ENCODE measurements around the gene ANK2.

ANK2 gene

DNA sequence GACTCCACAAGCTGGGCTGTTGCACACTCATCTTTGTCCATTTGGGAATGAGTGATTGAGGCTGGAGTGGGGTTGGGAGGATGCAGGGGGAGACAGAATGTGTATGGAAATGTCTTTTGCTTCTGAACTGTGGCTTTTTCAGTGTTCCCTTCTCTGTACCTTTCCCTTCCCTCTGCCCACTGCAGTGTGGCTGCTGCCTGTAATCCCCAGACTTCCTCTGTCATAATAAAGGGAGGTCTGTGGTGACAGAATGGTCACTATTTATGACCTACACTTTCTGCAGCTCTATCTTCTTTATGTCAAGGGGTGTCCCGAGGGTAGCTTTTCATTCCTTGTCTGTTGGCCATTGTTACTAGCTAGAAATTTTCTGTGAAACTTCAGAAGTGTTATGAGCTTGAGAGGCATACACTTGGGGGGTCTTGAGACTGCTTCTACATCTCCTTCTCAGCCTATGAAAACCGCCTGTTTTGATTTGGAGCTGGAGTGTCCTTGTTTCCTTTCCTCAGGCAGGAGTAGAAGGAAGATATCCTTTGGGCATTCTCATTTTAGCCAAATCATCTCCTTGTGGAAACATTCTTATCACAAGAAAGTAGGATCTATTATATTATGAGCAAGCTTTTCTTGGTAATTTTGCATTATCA is 63.0 kb downstream of the ANK2 start:
- TF ChIP-seq, protein P1, sequence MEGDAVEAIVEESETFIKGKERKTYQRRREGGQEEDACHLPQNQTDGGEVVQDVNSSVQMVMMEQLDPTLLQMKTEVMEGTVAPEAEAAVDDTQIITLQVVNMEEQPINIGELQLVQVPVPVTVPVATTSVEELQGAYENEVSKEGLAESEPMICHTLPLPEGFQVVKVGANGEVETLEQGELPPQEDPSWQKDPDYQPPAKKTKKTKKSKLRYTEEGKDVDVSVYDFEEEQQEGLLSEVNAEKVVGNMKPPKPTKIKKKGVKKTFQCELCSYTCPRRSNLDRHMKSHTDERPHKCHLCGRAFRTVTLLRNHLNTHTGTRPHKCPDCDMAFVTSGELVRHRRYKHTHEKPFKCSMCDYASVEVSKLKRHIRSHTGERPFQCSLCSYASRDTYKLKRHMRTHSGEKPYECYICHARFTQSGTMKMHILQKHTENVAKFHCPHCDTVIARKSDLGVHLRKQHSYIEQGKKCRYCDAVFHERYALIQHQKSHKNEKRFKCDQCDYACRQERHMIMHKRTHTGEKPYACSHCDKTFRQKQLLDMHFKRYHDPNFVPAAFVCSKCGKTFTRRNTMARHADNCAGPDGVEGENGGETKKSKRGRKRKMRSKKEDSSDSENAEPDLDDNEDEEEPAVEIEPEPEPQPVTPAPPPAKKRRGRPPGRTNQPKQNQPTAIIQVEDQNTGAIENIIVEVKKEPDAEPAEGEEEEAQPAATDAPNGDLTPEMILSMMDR (IDR thresholded peaks at IDR 0.05; ENCODE audit: low read depth, low read length), result no peak
- no peak for TF ChIP-seq POLR2A (IDR thresholded peaks at IDR 0.05; ENCODE audit: extremely low read depth, insufficient read length)
- TF ChIP-seq, protein P2, sequence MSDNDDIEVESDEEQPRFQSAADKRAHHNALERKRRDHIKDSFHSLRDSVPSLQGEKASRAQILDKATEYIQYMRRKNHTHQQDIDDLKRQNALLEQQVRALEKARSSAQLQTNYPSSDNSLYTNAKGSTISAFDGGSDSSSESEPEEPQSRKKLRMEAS (IDR thresholded peaks at IDR 0.05; ENCODE audit: low read depth, low read length), result no peak
- no peak for TF ChIP-seq MYC (IDR thresholded peaks at IDR 0.05; ENCODE audit: low read depth, low read length)
- DNase-seq (ENCODE audit: low read depth), result no peak
- no peak overlapping the region for H3K4me3 ChIP-seq (ENCODE audit: low read depth, low read length)

DNA sequence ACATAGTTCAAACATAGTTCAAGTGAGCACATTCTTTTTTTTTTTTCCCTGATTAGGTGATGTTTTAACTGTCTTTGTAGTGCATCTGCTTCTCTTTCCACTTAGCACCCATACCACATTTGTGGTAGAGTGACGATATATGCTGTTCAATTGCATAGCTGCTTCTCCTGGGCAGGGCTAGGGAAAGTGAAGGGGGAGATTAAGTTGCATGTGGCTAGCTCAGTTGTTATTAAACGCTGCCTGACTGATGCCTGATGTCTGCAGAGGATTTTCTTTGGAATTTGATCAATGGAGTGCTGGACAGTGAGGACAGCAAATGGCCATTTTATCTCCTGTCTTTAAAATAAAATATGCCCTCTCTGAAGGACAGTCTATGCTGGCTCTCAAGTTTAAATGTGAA is 63.7 kb downstream of the ANK2 start:
- DNase-seq (ENCODE audit: low read depth), result no peak
- TF ChIP-seq, protein P1 (IDR thresholded peaks at IDR 0.05; ENCODE audit: low read depth, low read length), result no peak
- TF ChIP-seq POLR2A (IDR thresholded peaks at IDR 0.05; ENCODE audit: extremely low read depth, insufficient read length) (no peak), MYC (IDR thresholded peaks at IDR 0.05; ENCODE audit: low read depth, low read length) (no peak)
- TF ChIP-seq, protein P2 (IDR thresholded peaks at IDR 0.05; ENCODE audit: low read depth, low read length), result no peak
- H3K4me3 ChIP-seq (ENCODE audit: low read depth, low read length), result no peak overlapping the region

DNA sequence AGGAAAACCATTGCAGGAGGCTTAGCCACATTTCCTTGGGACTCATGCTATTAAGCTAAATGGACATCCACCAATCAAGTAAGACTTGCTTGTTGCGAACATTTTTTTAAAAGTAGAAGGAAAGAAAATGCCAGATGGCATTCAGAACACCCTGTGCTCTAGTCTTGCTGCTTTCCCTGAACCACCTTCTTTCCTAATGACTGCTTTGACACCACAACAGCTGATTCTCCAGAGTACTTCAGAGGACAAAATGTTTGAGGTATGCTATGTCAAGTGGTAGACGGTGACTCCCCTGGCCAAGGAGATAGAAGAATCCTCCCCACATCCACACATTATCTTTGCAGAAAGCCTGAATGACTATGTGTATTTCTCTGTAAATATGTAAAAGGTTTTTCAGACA is 65.4 kb downstream of the ANK2 start:
- H3K4me3 ChIP-seq (ENCODE audit: low read depth, low read length), result no peak overlapping the region
- no peak for DNase-seq (ENCODE audit: low read depth)
- TF ChIP-seq, protein P1 (IDR thresholded peaks at IDR 0.05; ENCODE audit: low read depth, low read length), result no peak
- TF ChIP-seq, protein P2 (IDR thresholded peaks at IDR 0.05; ENCODE audit: low read depth, low read length), result no peak
- no peak for TF ChIP-seq MYC (IDR thresholded peaks at IDR 0.05; ENCODE audit: low read depth, low read length)
- no peak for TF ChIP-seq POLR2A (IDR thresholded peaks at IDR 0.05; ENCODE audit: extremely low read depth, insufficient read length)

DNA sequence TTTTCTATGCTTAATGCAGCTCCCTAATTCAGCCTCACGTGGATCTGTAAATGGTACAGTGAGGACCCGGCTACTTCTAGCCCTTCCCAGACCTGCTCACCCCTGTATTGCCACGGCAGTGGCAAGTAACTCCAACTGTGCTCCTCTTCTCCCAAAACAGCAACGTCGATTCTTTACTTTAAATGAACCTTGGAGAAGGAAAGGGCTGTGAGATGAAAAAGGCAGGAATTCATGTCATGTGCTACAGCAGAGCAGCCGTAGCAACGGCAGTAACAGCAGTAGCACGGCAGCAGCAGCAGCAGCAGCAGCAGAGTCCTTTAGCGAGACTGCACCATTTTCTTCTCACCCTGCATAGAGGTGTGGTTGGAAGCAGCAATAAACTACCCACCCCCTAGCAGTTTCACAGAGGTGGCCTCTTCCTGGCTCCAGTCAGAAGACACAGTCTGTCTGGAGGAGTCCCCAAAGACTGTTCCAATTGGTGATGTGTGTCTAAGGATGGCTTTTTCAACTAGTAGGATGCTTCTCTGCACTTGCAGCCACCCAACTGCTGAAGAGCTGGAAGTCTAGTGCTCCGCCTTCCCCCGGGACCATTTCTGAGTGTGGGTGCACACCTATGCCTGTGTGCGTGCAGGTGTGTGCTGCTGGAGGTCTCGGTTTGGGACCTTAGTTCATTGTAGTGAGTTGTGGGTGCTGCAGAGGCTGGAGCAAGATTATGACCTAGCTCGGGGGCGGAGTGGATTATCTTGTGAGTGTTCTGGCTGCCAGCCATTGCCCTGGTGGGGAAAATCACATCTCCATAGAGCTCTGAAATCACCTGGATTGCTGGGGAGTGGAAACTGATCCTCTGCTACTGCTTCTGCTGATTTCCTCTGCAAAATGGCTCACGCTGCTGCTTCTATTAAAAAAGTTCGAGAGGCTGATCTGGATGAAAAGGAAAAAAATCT is 67.2 kb downstream of the ANK2 start:
- H3K4me3 ChIP-seq (ENCODE audit: low read depth, low read length), result no peak overlapping the region
- no peak for DNase-seq (ENCODE audit: low read depth)
- TF ChIP-seq, protein P1 (IDR thresholded peaks at IDR 0.05; ENCODE audit: low read depth, low read length), result no peak
- TF ChIP-seq MYC (IDR thresholded peaks at IDR 0.05; ENCODE audit: low read depth, low read length), result no peak
- TF ChIP-seq POLR2A (IDR thresholded peaks at IDR 0.05; ENCODE audit: extremely low read depth, insufficient read length), result no peak
- TF ChIP-seq, protein P2 (IDR thresholded peaks at IDR 0.05; ENCODE audit: low read depth, low read length), result no peak

DNA sequence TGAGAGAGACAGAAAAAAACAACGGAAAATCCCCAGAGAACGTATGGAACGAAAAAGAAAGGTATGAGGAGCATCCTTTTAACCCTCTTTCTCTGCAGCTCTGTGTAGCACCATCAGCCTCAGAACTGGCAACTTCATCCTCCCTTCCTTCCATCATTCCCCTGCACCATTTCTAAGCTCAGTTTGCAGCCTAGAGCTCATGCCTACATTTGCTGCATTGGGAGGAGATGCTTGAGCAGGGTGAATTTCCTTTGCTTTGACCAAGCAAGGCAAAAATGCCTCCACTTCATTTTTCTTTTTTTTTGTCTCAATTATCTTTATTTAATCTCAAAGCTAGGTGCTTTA is 67.9 kb downstream of the ANK2 start:
- TF ChIP-seq, protein P1 (IDR thresholded peaks at IDR 0.05; ENCODE audit: low read depth, low read length), result no peak
- TF ChIP-seq, protein P2 (IDR thresholded peaks at IDR 0.05; ENCODE audit: low read depth, low read length), result no peak
- no peak for TF ChIP-seq MYC (IDR thresholded peaks at IDR 0.05; ENCODE audit: low read depth, low read length)
- no peak for TF ChIP-seq POLR2A (IDR thresholded peaks at IDR 0.05; ENCODE audit: extremely low read depth, insufficient read length)
- H3K4me3 ChIP-seq (ENCODE audit: low read depth, low read length), result no peak overlapping the region
- DNase-seq (ENCODE audit: low read depth), result no peak
